HG03025 (cell line): ENCODE results near the gene FOXO4.
A peak's percentile ranks its signal among the peaks of the same experiment; 100 is the strongest.

Experiments
- ATAC-seq: cut with Tn5 transposase; IDR thresholded peaks from one replicate; pipeline ENCODE4 v1.9.1; 2021; ENCODE audit warnings: mild to moderate bottlenecking, moderate library complexity; ENCODE audit not compliant: unreplicated experiment, low FRiP score

Gene FOXO4

DNA sequence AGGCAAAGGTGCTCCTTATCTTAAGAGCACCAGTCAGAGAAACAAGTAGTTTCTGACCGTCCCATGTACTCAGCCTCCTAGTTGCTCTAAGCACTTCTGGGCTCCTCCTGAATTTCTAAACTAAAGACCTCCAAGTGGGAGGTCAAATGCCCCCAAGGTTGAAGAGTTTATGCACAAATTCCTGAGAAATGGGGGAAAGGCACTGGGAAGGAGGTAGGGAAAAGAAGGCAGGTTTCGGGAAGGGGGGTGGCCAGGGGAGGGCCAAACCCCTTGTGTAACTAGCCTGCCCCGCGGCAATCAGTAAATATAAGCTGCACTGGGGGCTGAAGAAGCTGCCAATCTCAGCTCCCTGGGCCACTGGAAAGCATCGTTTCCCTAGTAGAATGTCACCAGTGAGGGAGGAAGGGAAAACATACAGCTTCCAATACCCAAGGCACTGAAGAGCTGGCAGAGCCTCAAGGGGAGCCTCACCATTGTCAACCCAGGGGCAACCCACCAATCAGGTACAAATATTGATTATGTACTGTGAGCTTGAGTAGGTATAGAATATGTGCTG is 3.4 kb downstream of the FOXO4 start:
- no peak for ATAC-seq

DNA sequence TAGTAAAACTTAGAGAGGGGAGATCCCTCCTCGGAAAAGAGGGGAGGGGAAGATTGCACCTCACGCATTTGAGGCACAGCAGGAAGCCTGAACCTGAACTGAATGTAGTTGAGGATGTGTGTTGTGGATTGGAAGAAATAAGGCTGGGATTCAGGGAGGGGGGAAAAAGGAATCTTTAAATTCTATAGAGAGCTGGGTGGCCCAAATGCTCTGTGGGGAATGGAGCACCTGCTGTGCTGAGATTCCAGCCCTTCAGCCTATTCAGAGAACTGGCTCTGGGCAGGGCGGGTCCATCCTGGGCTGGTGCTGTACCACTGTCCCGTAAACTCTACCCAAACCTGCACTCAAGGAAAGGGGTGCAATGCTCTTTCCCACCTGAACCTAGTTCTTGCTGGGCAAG is 4.1 kb downstream of the FOXO4 start:
- ATAC-seq = no peak

DNA sequence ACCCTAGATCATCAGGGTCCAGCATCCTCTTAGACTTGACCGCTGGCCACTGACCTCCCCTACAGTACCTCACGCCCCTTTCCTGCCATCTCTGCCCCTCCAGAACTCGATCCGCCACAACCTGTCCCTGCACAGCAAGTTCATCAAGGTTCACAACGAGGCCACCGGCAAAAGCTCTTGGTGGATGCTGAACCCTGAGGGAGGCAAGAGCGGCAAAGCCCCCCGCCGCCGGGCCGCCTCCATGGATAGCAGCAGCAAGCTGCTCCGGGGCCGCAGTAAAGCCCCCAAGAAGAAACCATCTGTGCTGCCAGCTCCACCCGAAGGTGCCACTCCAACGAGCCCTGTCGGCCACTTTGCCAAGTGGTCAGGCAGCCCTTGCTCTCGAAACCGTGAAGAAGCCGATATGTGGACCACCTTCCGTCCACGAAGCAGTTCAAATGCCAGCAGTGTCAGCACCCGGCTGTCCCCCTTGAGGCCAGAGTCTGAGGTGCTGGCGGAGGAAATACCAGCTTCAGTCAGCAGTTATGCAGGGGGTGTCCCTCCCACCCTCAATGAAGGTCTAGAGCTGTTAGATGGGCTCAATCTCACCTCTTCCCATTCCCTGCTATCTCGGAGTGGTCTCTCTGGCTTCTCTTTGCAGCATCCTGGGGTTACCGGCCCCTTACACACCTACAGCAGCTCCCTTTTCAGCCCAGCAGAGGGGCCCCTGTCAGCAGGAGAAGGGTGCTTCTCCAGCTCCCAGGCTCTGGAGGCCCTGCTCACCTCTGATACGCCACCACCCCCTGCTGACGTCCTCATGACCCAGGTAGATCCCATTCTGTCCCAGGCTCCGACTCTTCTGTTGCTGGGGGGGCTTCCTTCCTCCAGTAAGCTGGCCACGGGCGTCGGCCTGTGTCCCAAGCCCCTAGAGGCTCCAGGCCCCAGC is 5.2 kb downstream of the FOXO4 start:
- ATAC-seq = no peak

DNA sequence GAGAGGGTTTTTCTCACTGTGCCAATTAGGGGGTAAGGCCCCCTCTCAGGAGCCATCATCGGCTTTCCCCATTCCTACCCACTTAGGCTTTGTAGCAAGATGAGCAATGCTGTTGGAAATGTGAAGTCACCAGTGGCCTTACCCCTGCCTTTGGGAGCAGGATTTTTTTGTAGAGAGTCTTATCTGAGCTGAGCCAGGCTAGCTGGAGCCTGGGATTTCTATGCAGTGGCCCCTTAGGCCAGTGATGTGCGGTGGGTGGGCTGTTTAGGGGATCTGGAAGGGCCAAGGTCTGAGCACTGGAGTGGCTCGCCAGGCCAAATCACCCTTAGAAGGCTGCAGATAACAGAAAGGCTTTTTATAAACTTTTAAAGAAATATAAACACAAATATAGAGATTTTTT is 6.6 kb downstream of the FOXO4 start:
- no peak for ATAC-seq

DNA sequence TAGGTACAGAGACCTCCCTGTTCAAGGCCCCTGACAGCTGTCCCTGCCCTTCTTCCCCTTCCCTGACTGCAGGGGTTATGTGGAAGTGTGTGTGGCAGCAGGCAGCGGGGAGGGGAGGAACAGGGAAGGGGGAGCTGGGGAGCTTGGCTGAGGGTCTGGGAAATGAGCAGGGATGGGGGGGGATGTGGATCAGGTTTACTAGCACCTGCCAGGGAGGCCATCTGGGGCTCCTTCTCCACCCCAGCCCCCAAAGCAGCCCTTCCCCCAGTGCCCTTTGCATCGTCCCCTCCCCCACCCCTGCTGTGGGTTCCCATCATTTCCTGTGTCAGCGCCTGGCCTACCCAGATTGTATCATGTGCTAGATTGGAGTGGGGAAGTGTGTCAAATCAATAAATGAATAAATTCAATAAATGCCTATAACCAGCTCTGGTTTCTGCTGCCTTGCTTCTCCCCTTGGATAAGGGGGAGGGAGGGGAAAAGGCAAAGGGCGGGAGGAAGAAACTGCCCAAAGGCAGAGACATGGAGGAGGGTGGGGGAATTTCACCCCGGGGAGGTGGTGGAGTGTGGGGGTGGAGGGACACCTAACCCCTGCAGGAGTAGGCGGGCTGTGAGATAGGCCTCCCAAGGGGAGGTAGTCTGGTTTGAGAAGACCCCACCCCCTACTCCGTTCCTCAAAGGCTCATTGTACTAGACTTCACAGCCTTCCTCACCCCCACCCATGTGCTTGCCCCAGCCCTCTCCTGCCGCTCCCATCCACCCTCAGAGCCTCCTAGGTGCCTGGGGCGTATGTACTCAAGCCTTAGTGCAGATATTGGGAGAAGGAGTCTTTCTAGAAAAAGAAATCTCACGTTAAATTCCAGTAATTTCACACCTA is 7.7 kb downstream of the FOXO4 start:
- ATAC-seq = no peak

DNA sequence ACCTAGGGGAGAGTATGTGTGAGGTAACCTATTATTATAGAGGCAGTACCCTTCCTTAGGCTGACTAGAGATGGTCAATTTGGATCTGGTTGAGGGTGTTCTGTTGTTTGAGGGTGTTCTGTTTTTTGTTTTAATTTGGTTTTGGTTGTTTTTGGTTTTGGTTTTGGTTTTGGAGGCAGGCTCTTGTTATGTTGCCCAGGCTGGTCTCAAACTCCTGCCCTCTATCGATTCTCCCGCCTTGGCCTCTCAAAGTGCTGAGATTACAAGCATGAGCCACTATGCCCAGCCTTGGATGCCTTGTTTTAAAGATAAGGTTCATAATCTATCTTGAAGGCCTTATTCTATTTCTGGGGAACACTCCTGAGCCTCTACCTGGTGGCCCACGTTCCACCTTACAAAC is 10.0 kb downstream of the FOXO4 start:
- no peak for ATAC-seq

DNA sequence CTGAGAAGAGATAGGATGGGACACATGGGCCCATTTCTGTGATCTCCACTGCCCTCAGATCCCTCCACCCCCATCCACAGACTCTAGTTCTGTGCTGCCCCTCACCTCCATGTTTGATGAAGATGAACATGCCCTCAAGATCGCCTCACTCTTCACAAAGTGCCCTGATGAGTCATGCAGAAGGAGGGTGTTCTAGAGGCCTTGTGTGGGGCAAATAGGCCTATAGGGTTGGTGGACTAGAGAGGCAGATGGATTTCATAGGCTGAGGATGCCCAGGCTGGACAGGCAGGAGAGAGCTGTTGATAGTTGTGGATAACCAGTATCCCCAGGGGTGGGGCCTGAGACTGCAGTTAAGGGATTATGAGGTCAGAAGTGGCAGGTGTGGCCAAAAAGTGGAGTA is 10.8 kb downstream of the FOXO4 start, which contains the start of gene CXorf65:
Gene CXorf65 (minus strand): TSS at position 314 of the 400 bp plus-strand sequence. CDS start 184 bp downstream, at position 130.
- no peak for ATAC-seq

DNA sequence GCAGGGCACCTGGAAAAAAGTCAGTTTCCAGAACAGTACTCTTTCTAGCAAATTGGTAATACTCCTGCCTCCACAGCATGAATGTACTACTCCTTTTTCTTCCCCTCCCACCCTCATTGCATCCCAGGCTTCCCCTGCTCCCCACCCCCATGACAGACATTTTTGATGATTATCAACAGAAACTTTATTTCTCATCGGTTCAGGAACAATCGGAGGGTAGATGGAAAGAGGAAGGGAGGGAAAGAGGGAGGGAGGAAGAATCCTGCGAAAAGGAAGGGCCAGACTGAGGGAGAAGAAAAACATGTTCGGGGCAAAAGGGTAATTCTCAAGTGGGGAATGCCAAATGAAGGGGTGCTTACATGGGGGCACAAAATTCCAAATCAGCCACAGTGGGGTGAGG is 11.6 kb downstream of the FOXO4 start:
- no peak for ATAC-seq

DNA sequence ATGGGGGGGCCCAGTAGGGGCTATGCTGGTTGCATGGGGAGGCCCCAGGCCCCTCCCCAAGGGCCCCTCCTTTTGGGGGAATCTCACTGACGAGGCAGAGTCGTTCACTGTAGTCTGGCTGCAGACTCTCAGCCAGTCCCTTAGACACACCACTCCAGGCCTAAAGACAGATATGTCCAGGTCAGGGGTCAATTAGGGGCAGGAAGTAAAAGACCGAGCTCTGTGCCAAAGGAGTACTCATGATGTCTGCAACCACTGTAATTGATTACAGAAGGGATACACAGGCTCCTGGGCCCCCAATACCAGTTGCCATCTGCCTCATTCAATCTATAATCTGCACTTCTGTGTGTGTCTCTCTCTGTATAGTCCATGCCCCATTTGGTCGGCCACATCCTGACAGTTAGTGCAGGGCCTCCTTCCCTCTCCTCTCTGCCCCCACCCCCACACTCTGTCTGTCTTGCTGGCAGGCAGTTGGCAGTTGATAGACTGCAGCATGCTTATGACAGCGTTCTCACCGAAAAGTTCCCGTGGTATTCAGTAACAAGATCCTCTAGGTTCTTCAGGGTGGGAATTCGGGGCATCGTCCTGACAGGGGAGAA is 12.2 kb downstream of the FOXO4 start:
- ATAC-seq = no peak

DNA sequence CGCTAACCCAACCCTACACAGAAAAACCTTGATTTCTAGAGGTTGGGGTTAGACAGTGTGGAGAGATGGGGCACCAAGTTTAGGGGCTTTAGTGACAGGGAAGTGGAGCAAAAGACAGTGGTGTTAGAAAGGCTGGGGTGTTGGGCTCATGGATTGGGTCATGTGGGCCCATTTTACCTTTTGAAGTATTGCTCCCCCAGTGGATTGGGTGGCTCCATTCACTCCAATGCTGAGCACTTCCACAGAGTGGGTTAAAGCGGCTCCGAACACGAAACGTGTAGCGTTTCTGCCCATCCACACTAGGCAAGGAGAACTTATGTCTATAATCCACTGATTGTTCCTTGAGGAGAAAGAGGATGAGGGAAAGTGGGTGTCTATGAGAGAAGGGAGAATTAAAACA is 13.4 kb downstream of the FOXO4 start:
- ATAC-seq = no peak

DNA sequence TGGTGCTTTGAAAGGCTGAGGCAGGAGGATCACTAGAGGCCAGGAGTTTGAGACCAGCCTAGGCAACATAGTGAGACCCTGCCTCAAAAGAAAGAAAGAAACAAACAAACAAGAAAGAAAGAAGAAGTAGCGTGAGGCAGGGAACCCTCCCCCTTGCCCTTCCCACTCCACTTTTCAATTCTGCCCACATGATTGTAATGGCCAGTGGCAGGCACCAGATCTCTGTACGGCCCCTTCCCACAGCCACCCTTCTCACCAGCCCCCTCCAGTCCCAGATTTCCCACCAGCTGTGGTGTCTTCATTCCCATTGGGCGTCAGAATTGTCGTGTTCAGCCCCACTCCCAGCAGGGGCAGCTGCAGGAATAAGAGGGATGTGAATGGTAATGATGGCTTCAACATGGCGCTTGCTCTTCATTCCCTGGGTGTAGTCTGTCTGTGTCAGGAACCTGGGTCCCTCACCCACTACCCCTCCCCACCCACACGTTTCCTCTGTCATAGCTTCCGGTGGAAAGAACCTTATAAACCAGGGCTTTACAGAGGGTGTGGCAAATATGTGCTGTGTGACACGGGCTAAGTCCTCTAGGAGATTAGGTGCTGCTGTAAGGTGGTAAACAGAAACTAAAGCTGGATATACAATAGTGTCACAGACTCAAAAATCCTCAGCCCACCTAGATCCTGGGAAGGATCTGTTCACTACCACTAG is 15.6 kb downstream of the FOXO4 start, which contains the start of gene IL2RG:
Gene IL2RG (minus strand): TSS at position 437 of the 703 bp plus-strand sequence. CDS start 38 bp downstream, at position 399.
- ATAC-seq = peak; percentile 60

DNA sequence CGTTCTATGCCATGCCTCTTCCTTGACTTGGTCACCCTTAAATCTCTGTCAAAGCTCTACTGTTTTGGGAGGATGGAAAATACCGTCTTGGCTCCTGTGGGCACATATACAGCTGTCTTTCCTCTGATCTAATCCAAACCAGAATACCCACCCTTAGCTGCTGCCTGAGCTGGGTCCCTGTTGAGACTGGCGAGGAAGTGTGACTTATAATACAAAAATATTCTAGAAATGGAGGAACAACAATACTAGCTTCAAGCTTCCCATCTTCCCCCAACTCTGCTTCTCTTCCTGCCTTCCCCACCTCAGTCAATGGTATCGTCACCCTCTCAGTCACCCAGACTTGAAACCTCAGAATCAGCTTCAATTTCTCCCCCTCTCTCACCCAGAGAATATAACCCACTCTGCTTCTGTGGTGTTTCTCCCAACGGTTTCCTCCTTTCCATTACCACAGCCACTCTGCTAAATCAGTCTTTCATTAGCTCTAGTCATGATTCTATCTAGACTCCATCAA is 16.3 kb downstream of the FOXO4 start:
- no peak for ATAC-seq

DNA sequence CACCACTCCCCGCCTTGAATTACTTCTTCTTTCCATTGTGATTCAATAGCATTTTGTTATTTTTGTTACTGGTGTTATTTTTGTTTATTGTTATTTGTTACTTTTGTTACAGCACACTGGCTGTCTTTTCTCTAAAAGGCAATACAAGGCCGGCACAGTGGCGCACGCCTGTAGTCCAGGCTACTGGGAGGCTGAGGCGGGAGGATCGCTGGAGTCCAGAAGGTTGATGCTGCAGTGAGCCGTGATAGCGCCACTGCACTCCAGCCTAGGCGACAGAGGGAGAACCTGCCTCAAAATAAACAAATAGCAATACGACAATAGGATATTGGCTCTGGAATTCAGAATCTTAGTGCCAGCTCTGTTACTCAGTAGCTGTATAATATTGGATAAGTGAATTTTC is 21.7 kb downstream of the FOXO4 start:
- ATAC-seq = no peak

DNA sequence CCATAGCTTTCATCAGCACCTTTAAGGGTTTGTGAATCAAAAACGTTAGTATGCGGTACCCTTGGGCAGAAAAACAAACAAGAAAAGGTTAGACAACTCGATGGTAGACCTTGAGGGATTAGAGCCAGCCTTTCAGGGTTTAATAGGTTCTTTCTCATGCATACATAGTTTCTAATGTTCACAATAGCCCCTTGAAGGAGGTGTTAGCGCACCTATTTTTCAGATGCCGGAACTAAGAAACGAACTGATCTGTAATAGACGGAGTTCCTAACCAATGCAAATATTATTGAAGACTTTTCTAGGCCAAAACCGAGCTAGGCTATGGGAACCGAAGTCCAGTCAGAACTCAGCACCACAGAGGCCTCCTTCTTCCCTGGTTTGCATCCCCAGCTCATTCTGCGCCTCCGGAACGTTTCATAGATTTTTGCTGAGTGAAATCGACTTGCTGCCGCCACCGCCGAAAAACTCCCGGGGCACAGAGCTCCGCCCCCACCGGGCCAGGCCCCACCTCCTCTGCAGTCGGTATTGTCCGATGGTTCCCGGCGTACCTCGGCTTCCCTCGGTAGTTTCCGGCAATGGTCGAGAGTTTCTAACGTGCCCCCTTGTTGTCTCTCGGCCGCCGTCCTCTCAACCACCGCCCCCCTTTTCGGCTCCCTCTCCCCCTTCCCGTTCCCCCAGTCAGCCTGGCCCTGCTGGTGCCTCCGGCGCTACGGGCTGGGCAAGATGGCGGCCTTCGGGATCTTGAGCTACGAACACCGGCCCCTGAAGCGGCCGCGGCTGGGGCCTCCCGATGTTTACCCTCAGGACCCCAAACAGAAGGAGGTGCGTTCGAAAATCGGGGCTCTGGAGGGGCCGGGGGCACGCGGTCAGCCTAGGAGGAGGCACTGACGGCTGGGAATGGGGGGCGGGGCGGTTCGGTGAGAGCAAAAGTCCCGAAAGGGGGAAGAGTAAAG is 22.7 kb downstream of the FOXO4 start, which contains the start of gene MED12:
Gene MED12 (plus strand): TSS at position 565 of the 953 bp plus-strand sequence. CDS start 159 bp downstream, at position 724.
- peak; percentile 86 for ATAC-seq

DNA sequence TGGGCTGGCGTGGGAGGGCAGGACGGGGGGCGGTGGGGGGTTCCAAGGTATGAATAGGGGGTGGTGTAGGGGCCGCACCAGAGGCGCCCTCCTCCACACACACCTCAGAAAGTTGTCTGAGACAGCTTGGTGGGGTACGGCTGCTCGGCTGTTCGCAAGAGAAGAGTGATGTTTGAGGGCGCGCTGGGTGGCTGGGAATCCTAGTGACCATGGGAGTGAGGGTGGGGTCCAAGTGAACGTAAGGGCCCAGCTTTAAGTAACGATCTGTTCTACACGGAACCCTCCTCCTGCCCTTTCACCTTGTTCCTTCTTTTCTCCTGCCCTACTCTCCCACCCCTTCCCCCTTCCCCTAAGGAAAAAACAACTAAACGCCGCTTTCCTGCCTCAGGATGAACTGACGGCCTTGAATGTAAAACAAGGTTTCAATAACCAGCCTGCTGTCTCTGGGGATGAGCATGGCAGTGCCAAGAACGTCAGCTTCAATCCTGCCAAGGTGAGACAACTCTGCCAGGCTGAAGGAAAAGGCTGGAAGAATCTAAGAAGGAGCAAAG is 23.4 kb downstream of the FOXO4 start:
- ATAC-seq = no peak

DNA sequence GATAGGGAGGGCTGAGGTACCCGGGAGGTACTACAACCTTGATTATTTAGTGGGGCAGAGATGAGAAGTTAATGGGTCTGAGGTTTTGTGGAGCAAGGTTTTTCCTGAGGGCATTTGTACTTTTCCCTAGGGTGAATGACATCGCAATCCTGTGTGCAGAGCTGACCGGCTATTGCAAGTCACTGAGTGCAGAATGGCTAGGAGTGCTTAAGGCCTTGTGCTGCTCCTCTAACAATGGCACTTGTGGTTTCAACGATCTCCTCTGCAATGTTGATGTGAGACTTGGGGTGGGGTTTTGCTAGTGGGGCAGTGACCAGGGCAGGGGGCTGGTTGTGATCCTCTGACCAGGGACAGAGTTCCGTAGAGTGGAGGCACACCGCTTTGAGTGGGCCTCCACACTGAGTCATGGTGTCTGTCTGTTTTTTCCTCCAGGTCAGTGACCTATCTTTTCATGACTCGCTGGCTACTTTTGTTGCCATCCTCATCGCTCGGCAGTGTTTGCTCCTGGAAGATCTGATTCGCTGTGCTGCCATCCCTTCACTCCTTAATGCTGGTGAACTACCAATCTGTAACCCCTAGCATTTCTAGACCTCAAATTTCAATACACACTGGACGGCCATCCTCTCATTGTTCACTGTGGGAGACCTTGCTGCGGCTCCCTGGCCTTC is 32.6 kb downstream of the FOXO4 start:
- ATAC-seq = no peak

DNA sequence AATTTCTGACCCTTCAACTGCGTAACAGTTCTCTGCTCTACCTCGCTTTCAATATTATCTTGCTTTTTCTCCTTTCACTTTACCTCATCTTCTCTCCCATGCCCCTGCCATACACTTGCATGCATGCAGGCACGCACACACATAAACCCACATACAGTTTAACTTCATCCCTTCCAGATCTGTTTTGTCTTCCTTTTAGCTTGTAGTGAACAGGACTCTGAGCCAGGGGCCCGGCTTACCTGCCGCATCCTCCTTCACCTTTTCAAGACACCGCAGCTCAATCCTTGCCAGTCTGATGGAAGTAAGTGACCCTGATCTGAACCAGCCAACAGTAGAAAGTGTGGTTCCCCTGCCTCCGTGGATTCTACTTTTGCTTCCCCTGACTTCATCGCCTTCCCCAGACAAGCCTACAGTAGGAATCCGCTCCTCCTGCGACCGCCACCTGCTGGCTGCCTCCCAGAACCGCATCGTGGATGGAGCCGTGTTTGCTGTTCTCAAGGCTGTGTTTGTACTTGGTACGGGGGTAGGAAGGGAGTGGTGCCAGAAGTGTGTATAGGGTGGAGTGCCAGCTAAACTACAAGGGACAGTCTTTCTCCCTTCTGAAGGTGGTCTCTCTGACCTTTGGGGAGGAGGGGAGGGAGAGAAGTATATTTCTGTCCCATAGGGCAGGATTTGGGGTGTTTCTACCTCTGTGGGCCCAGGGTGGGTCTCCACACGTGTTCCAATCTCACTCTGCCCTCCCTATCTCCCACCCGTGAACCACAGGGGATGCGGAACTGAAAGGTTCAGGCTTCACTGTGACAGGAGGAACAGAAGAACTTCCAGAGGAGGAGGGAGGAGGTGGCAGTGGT is 33.5 kb downstream of the FOXO4 start:
- ATAC-seq = no peak
